ENCODE results near the gene HMCN1. TPM values are rescaled to one million over a fixed set of nuclear protein-coding genes. Genes with fewer than 3 reads are reported as not detected.

Gene HMCN1
- total RNA-seq, 1 donor from 2014 or later = 22.2 TPM

DNA sequence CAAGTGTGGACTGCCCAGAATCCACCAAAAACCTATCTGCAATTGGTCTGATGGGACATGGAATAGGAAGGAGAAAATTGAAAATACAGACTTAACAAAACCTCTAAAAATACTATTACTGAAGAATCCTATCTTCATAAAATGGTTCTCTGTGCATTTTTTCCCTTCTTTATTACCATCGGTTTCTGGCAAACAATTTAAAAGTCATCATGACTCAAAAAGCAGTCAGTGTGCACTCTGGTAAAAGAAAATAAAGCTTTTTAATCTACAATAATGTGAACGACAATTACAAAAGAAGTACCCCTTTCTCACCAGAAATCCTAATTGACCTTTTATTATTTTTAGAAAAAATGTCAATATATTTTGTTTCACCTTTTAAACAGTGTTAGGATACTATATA is 454.5 kb downstream of the HMCN1 start:
- H3K4me3 Mint-ChIP-seq (ENCODE audit: unreplicated experiment) = no peak overlapping the region
- no peak for DNase-seq (ENCODE audit: low spot score)
- TF ChIP-seq, protein P1, sequence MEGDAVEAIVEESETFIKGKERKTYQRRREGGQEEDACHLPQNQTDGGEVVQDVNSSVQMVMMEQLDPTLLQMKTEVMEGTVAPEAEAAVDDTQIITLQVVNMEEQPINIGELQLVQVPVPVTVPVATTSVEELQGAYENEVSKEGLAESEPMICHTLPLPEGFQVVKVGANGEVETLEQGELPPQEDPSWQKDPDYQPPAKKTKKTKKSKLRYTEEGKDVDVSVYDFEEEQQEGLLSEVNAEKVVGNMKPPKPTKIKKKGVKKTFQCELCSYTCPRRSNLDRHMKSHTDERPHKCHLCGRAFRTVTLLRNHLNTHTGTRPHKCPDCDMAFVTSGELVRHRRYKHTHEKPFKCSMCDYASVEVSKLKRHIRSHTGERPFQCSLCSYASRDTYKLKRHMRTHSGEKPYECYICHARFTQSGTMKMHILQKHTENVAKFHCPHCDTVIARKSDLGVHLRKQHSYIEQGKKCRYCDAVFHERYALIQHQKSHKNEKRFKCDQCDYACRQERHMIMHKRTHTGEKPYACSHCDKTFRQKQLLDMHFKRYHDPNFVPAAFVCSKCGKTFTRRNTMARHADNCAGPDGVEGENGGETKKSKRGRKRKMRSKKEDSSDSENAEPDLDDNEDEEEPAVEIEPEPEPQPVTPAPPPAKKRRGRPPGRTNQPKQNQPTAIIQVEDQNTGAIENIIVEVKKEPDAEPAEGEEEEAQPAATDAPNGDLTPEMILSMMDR (IDR thresholded peaks at IDR 0.05; ENCODE audit: unreplicated experiment) = no peak
- H3K9me3 Mint-ChIP-seq (ENCODE audit: unreplicated experiment) = no peaks in the 10 kb centered on the region
- H3K4me1 Mint-ChIP-seq (ENCODE audit: unreplicated experiment) = no peaks in the 10 kb centered on the region
- H3K36me3 Mint-ChIP-seq (ENCODE audit: low read depth, unreplicated experiment) = peaks cover 4% of the 10 kb centered on the region
- H3K27ac Mint-ChIP-seq (ENCODE audit: unreplicated experiment) = no peak overlapping the region
- H3K27me3 Mint-ChIP-seq (ENCODE audit: unreplicated experiment) = peaks cover 6% of the 10 kb centered on the region

DNA sequence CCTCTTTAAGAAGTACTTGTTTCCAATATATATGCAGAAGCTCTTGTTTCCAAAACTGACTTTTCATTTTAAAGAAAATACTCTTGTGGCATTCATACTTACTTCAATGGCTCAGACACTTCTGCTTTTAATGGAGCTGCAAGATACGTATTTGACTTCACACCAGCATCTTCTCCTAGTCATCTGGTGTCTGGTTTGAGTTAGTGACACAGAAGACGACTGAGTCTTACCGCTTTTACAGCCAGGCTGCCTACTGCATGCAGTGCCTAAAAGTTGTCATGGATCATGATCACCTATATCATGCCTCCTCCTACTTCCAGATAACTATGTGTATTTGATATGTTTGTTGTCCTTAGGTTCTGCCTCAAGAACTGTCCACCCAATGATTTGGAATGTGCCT is 455.0 kb downstream of the HMCN1 start:
- Mint-ChIP-seq H3K4me3 (ENCODE audit: unreplicated experiment) (no peak overlapping the region), H3K27me3 (ENCODE audit: unreplicated experiment) (peaks cover 6% of the 10 kb centered on the region), H3K9me3 (ENCODE audit: unreplicated experiment) (no peaks in the 10 kb centered on the region), H3K4me1 (ENCODE audit: unreplicated experiment) (no peaks in the 10 kb centered on the region), H3K36me3 (ENCODE audit: low read depth, unreplicated experiment) (peaks cover 4% of the 10 kb centered on the region), H3K27ac (ENCODE audit: unreplicated experiment) (no peak overlapping the region)
- TF ChIP-seq, protein P1 (IDR thresholded peaks at IDR 0.05; ENCODE audit: unreplicated experiment) = no peak
- no peak for DNase-seq (ENCODE audit: low spot score)

DNA sequence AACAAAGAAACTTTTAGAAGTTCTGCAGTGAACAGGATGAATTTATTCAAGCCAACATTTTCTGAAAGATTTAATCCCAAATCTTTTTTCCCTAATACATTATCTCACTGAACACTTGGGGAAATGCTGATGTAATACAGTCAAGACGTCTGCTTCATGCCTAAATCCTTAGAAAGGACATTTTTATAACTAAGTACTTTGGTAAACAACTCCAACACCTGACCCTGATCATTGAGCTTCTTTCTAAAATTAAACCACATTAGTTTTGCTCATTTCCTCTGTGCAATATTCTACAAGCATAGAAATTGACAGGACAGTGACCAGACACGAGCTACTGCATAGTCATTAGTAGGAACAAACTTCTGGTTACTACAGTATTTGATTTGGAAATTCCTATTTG is 457.3 kb downstream of the HMCN1 start:
- no peak for DNase-seq (ENCODE audit: low spot score)
- Mint-ChIP-seq H3K9me3 (ENCODE audit: unreplicated experiment) (no peaks in the 10 kb centered on the region), H3K27me3 (ENCODE audit: unreplicated experiment) (peaks cover 6% of the 10 kb centered on the region), H3K27ac (ENCODE audit: unreplicated experiment) (no peak overlapping the region), H3K4me1 (ENCODE audit: unreplicated experiment) (no peaks in the 10 kb centered on the region), H3K4me3 (ENCODE audit: unreplicated experiment) (no peak overlapping the region), H3K36me3 (ENCODE audit: low read depth, unreplicated experiment) (peaks cover 4% of the 10 kb centered on the region)
- TF ChIP-seq, protein P1 (IDR thresholded peaks at IDR 0.05; ENCODE audit: unreplicated experiment) = no peak

DNA sequence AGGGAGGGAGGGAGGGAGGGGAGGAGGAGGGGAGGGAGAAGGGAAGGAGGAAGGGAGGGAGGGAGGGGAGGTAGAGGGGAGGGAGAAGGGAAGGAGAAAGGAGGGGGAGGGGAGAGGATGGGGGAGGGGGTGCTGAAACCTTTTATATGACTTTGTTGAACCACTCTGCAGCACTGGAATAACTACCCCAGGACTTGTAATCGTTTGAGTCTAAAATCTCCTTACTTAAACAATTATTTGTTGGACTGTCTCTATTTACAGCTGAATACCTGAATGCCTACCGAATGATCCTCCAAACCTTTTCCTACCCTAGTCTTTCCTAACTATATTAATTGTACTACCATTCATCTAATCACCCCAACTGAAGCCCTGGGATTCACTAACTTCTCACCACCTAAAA is 459.0 kb downstream of the HMCN1 start:
- Mint-ChIP-seq H3K27ac (ENCODE audit: unreplicated experiment) (no peak overlapping the region), H3K4me1 (ENCODE audit: unreplicated experiment) (no peaks in the 10 kb centered on the region), H3K4me3 (ENCODE audit: unreplicated experiment) (no peak overlapping the region), H3K9me3 (ENCODE audit: unreplicated experiment) (no peaks in the 10 kb centered on the region), H3K27me3 (ENCODE audit: unreplicated experiment) (no peaks in the 10 kb centered on the region), H3K36me3 (ENCODE audit: low read depth, unreplicated experiment) (peaks cover 4% of the 10 kb centered on the region)
- DNase-seq (ENCODE audit: low spot score) = no peak
- TF ChIP-seq, protein P1 (IDR thresholded peaks at IDR 0.05; ENCODE audit: unreplicated experiment) = no peak

- TF ChIP-seq, protein P1 (IDR thresholded peaks at IDR 0.05; ENCODE audit: unreplicated experiment) = no peak
- no peak for DNase-seq (ENCODE audit: low spot score)
- Mint-ChIP-seq H3K36me3 (ENCODE audit: low read depth, unreplicated experiment) (peaks cover 4% of the 10 kb centered on the region), H3K4me1 (ENCODE audit: unreplicated experiment) (no peaks in the 10 kb centered on the region), H3K4me3 (ENCODE audit: unreplicated experiment) (no peak overlapping the region), H3K27me3 (ENCODE audit: unreplicated experiment) (no peaks in the 10 kb centered on the region), H3K27ac (ENCODE audit: unreplicated experiment) (no peak overlapping the region), H3K9me3 (ENCODE audit: unreplicated experiment) (no peaks in the 10 kb centered on the region)
Measured at GRCh38 chr1:186194107-186194756, 460.0 kb downstream of the HMCN1 start.

All from endothelial cell (in vitro differentiated cells).